ENCODE measurements around the gene ACBD3. TPM values are rescaled to one million over a fixed set of nuclear protein-coding genes. Genes with fewer than 3 reads are reported as not detected.

Gene ACBD3
- total and polyA plus RNA-seq, 2 of the 8 experiments (the other 6 are each of a cell fraction or from before 2014, with no cell fraction given), result 8.4 to 29.4 TPM

DNA sequence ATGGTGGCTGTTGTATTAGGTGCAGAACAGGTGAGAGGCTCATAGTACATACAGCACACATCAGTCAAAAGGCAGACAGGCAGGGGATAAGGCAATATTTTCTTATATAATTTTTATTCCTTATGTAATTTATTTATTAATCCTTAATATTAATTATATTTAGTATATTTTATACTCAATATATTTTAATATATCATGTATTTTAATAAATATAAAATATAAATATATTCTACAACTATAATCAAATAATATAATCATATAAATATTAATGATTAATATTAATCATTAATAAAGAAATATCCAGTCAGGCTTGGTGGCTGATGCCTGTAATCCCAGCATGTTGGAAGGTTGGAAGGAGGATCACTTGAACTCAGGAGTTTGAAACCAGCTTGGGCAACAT lies 17.7 kb upstream of the ACBD3 start:
- no peak overlapping the region for H2BK15ac ChIP-seq (ENCODE audit: low read length)
- H4K8ac ChIP-seq (ENCODE audit: extremely low read depth, insufficient read depth, low read length), result no peak overlapping the region
- H3K9me3 ChIP-seq (ENCODE audit: insufficient read depth in 2 of 2, low read depth in 1 of 2, low read length in 1 of 2), result no peaks in the 10 kb centered on the region
- H3K56ac ChIP-seq (replicated peaks; ENCODE audit: insufficient read length, low read depth, low read length), result no peak overlapping the region
- H2BK5ac ChIP-seq (ENCODE audit: low read depth, low read length), result no peak overlapping the region
- H4K91ac ChIP-seq (replicated peaks; ENCODE audit: insufficient read length, low read length), result no peak overlapping the region
- H2BK20ac ChIP-seq (ENCODE audit: low read length), result no peak overlapping the region
- H3K9ac ChIP-seq (replicated peaks in 1 of 4; ENCODE audit: extremely low read depth in 1 of 4, low read depth in 3 of 4, low read length in 3 of 4), result no peak overlapping the region
- no peak overlapping the region for H3K4me2 ChIP-seq (ENCODE audit: insufficient read depth in 1 of 2, low read depth in 2 of 2, low read length in 2 of 2)
- H3K79me1 ChIP-seq (ENCODE audit: low read depth, low read length), result no peaks in the 10 kb centered on the region
- ChIA-PET CTCF (ENCODE audit: partially characterized antibody) (interaction anchor here (2.0 kb wide), 1 partner anchor 129 kb away, joined by 6 read pairs; no protein-coding TSS in a partner anchor), POLR2A (ENCODE audit: partially characterized antibody) (interaction anchor here (0.7 kb wide), 1 partner anchor 10 kb away, joined by 3 read pairs; no protein-coding TSS in a partner anchor)
- H4K20me1 ChIP-seq (replicated peaks in 1 of 2; ENCODE audit: control insufficient read depth in 1 of 2, insufficient read depth in 2 of 2, low read length in 2 of 2), result no peaks in the 10 kb centered on the region
- H3K36me3 ChIP-seq (ENCODE audit: control insufficient read depth in 2 of 4, insufficient read depth in 4 of 4, low read length in 3 of 4), result no peaks in the 10 kb centered on the region
- no peak overlapping the region for H3K18ac ChIP-seq (ENCODE audit: extremely low read depth, low read length)
- H4K5ac ChIP-seq (ENCODE audit: insufficient read length, low read depth, low read length), result no peak overlapping the region
- H3K23ac ChIP-seq (ENCODE audit: insufficient read length), result no peak overlapping the region
- H2BK120ac ChIP-seq (replicated peaks; ENCODE audit: low read depth, low read length), result no peak overlapping the region
- no peak for DNase-seq (ENCODE audit: low read depth in 1 of 2, low spot score in 2 of 2)
- H2AK5ac ChIP-seq (ENCODE audit: low read depth, low read length), result no peak overlapping the region
- peak overlapping the region; percentile 50; the same call in 1 of the 2 replicates for H2BK12ac ChIP-seq (ENCODE audit: low read depth, low read length)
- H3K23me2 ChIP-seq (ENCODE audit: low read depth, low read length), result no peaks in the 10 kb centered on the region
- H3K4me1 ChIP-seq (replicated peaks in 1 of 4; ENCODE audit: control insufficient read depth in 3 of 4, insufficient read depth in 4 of 4, low read length in 3 of 4), result peaks cover 0 to 4% (median 2%) of the 10 kb centered on the region in 4 experiments; a peak in 4 of 7 replicates
- no peak overlapping the region for H2AFZ ChIP-seq (ENCODE audit: low read length)
- H3K79me2 ChIP-seq (ENCODE audit: control insufficient read depth in 1 of 2, insufficient read depth in 2 of 2, low read length in 2 of 2), result no peaks in the 10 kb centered on the region
- H3K27me3 ChIP-seq (replicated peaks in 1 of 4; ENCODE audit: control insufficient read depth in 3 of 4, extremely low read depth in 1 of 4, insufficient read depth in 3 of 4, low read length in 3 of 4), result peaks cover 0 to 4% (median 0%) of the 10 kb centered on the region in 4 experiments; a peak in 1 of 7 replicates
- no peak overlapping the region for H3K27ac ChIP-seq (ENCODE audit: low read depth, low read length)
- no peak overlapping the region for H3K4ac ChIP-seq (replicated peaks; ENCODE audit: insufficient read length, low read depth, low read length)
- no peak overlapping the region for H3K14ac ChIP-seq (ENCODE audit: insufficient read length)
- FAIRE-seq, result no peak
- H3K4me3 ChIP-seq (ENCODE audit: extremely low read depth in 1 of 4, insufficient read depth in 2 of 4, low read depth in 3 of 4, low read length in 4 of 4), result no peak overlapping the region
- no peak for TF ChIP-seq JUND (IDR thresholded peaks at IDR 0.05; ENCODE audit: low read length)
- no peak for TF ChIP-seq SP4 (IDR thresholded peaks at IDR 0.05; ENCODE audit: low read length)
- TF ChIP-seq RNF2 (IDR thresholded peaks at IDR 0.05; ENCODE audit: borderline replicate concordance, low read depth, low read length, missing control alignments, poor library complexity, severe bottlenecking), result no peak
- no peak for TF ChIP-seq SAP30 (IDR thresholded peaks at IDR 0.05; ENCODE audit: insufficient read depth, insufficient replicate concordance, low read length)
- no peak for TF ChIP-seq POLR2A (IDR thresholded peaks at IDR 0.05; ENCODE audit: control extremely low read depth in 1 of 2, low read depth in 2 of 2, low read length in 2 of 2)
- no peak for TF ChIP-seq EZH2 (IDR thresholded peaks at IDR 0.05; ENCODE audit: low read depth, low read length, severe bottlenecking)
- TF ChIP-seq CBX8 (IDR thresholded peaks at IDR 0.05; ENCODE audit: borderline replicate concordance, low read depth, low read length), result no peak
- TF ChIP-seq SP2 (IDR thresholded peaks at IDR 0.05; ENCODE audit: low read length), result no peak
- TF ChIP-seq EP300 (IDR thresholded peaks at IDR 0.05; ENCODE audit: borderline replicate concordance in 1 of 2, low read depth in 2 of 2, low read length in 2 of 2), result no peak
- TF ChIP-seq NANOG (IDR thresholded peaks at IDR 0.05; ENCODE audit: insufficient read depth, low read depth, low read length, poor library complexity, severe bottlenecking), result no peak
- no peak for TF ChIP-seq ATF2 (IDR thresholded peaks at IDR 0.05; ENCODE audit: low read length)
- TF ChIP-seq RAD21 (IDR thresholded peaks at IDR 0.05 in 1 of 2, conservative IDR thresholded peaks at IDR 0.05 in 1 of 2; ENCODE audit: low read depth in 2 of 2, low read length in 2 of 2), result no peak
